ENCODE data around the gene PPOX. TPM values are rescaled to one million over a fixed set of nuclear protein-coding genes. Genes with fewer than 3 reads are reported as not detected.

The PPOX gene
- 10 to 100 TPM; 38.3 to 85.4 (median 69.2) TPM for total RNA-seq
- 41.3 TPM for total RNA-seq (2013)
- total RNA-seq, result 4.6 to 54.2 (median 24.1) reads per million in 29 experiments

GRCh38 chr1:161165742-161166668 is at the start of gene PPOX:
PPOX (plus strand) TSS chr1:161166426; CDS start chr1:161166848, 422 bp downstream.
- peaks cover 16 to 45% of the 10 kb centered on the region in 2 donors for H3K36me3 ChIP-seq (ENCODE audit: control insufficient read depth in 2 of 2, extremely low read depth in 1 of 2, insufficient read depth in 1 of 2, low read length in 1 of 2)
- POLR2A ChIA-PET, result interaction anchor here (0.5 to 2.2 kb wide), 19 partner anchors 9 to 897 kb away, joined by 3 to 18 read pairs (median 4); partner anchors contain the start of genes B4GALT3 (in 2 of the 2), UFC1 (in 2 of the 2), NDUFS2 (in 1 of the 2) and USF1 (in 1 of the 2)
- H3K4me1 Mint-ChIP-seq, result peaks cover 51 to 61% (median 61%) of the 10 kb centered on the region in 3 donors

GRCh38 chr1:161117759-161118581 is 48.3 kb upstream of the PPOX start, which contains the start of the genes NIT1 and PFDN2:
NIT1 (plus strand) TSS chr1:161118105; CDS start chr1:161118177, 72 bp downstream.
PFDN2 (minus strand) TSS chr1:161118037; CDS start chr1:161118026, 11 bp downstream.
- peaks cover 11 to 42% of the 10 kb centered on the region in 2 donors for H3K36me3 ChIP-seq (ENCODE audit: control insufficient read depth in 2 of 2, extremely low read depth in 1 of 2, insufficient read depth in 1 of 2, low read length in 1 of 2)
- DNase-seq, result peak; percentile 64 to 92 (median 79)
- H3K4me1 ChIP-seq (ENCODE audit: control insufficient read depth in 1 of 2, extremely low read depth in 1 of 2, insufficient read depth in 2 of 2, low read length in 2 of 2), result peaks cover 22 to 42% of the 10 kb centered on the region in 2 experiments
- peak within 1 kb of the TSS; percentile 89 to 96 (median 92) for H3K4me3 Mint-ChIP-seq
- ChIA-PET CTCF (interaction anchor here in 1 of 2 donors (0.6 to 1.5 kb wide), 7 partner anchors 15 to 108 kb away, joined by 3 to 8 read pairs (median 3); partner anchors contain the start of genes DEDD, PPOX and TOMM40L), POLR2A (interaction anchor here (0.6 to 2.1 kb wide), 9 partner anchors 14 to 411 kb away, joined by 3 to 11 read pairs (median 5); partner anchors contain the start of gene DEDD (in 1 of the 2))
- H3K27me3 ChIP-seq (replicated peaks in 1 of 2; ENCODE audit: control insufficient read depth in 2 of 2, extremely low read depth in 1 of 2, insufficient read depth in 2 of 2, low read length in 1 of 2), result no peaks in the 10 kb centered on the region
- peak within 1 kb of the TSS; percentile 90 to 100 for H3K4me3 ChIP-seq (ENCODE audit: control insufficient read depth in 1 of 2, extremely low read depth in 1 of 2, low read length in 1 of 2)
- 0% methylated on average over 52 of the region's 58 CpGs for WGBS (ENCODE audit: insufficient coverage)
- ATAC-seq (replicated peaks in 1 of 4), result peak; percentile 86 to 89 (median 88)
- no peaks in the 10 kb centered on the region for H3K9me3 Mint-ChIP-seq
- H3K4me1 Mint-ChIP-seq, result peaks cover 61 to 76% (median 76%) of the 10 kb centered on the region in 3 donors
- peak within 1 kb of the TSS; percentile 91 to 93 for H3K27ac Mint-ChIP-seq
- peak within 1 kb of the TSS; percentile 89 for H3K27ac ChIP-seq (ENCODE audit: low read length)
- no peaks in the 10 kb centered on the region for H3K9me3 ChIP-seq
- H3K27me3 Mint-ChIP-seq, result no peaks in the 10 kb centered on the region
- peaks cover 31% of the 10 kb centered on the region for H3K36me3 Mint-ChIP-seq

More at GRCh38 chr1:161165742-161166668, at the start of gene PPOX:
- peak within 1 kb of the TSS; percentile 87 to 88 for H3K4me3 ChIP-seq (ENCODE audit: control insufficient read depth in 1 of 2, extremely low read depth in 1 of 2, low read length in 1 of 2)
- H3K4me3 Mint-ChIP-seq, result peak within 1 kb of the TSS; percentile 72 to 88 (median 87)
- H3K36me3 Mint-ChIP-seq, result peaks cover 10% of the 10 kb centered on the region
- no peaks in the 10 kb centered on the region for H3K27me3 Mint-ChIP-seq
- peak within 1 kb of the TSS; percentile 97 for H3K27ac ChIP-seq (ENCODE audit: low read length)
- ATAC-seq (replicated peaks in 1 of 4) (peak; percentile 91 to 95 (median 94)), DNase-seq (peak; percentile 73 to 96 (median 91))
- H3K9me3 Mint-ChIP-seq, result no peaks in the 10 kb centered on the region
- WGBS (ENCODE audit: insufficient coverage), result under 1% methylated on average over 53 of the region's 54 CpGs
- CTCF ChIA-PET, result interaction anchor here (0.6 to 2.4 kb wide), 20 partner anchors 8 to 583 kb away, joined by 3 to 29 read pairs (median 4); partner anchors contain the start of genes DEDD (in 2 of the 2), B4GALT3 (in 1 of the 2), DUSP12 (in 1 of the 2) and F11R (in 1 of the 2)
- H3K9me3 ChIP-seq, result no peaks in the 10 kb centered on the region
- H3K27ac Mint-ChIP-seq, result peak within 1 kb of the TSS; percentile 96 to 99
- H3K4me1 ChIP-seq (ENCODE audit: control insufficient read depth in 1 of 2, extremely low read depth in 1 of 2, insufficient read depth in 2 of 2, low read length in 2 of 2), result peaks cover 7 to 39% of the 10 kb centered on the region in 2 experiments
- H3K27me3 ChIP-seq (replicated peaks in 1 of 2; ENCODE audit: control insufficient read depth in 2 of 2, extremely low read depth in 1 of 2, insufficient read depth in 2 of 2, low read length in 1 of 2), result no peaks in the 10 kb centered on the region

- peaks cover 40% of the 10 kb centered on the region for H3K36me3 Mint-ChIP-seq
- no peaks in the 10 kb centered on the region for H3K9me3 ChIP-seq
- DNase-seq (peak in 33 of 35 experiments; percentile 22 to 83 (median 57)), ATAC-seq (replicated peaks in 1 of 4) (peak; percentile 43 to 57 (median 46))
- H3K4me3 Mint-ChIP-seq, result peak overlapping the region; percentile 89 to 96 (median 92)
- H3K27ac ChIP-seq (ENCODE audit: low read length), result peak overlapping the region; percentile 89
- no peak overlapping the region for H3K4me3 ChIP-seq (ENCODE audit: control insufficient read depth in 1 of 2, extremely low read depth in 1 of 2, low read length in 1 of 2)
- no peaks in the 10 kb centered on the region for H3K9me3 Mint-ChIP-seq
- H3K4me1 ChIP-seq (ENCODE audit: control insufficient read depth in 1 of 2, extremely low read depth in 1 of 2, insufficient read depth in 2 of 2, low read length in 2 of 2), result peaks cover 20 to 42% of the 10 kb centered on the region in 2 experiments
- peaks cover 15 to 51% of the 10 kb centered on the region in 2 donors for H3K36me3 ChIP-seq (ENCODE audit: control insufficient read depth in 2 of 2, extremely low read depth in 1 of 2, insufficient read depth in 1 of 2, low read length in 1 of 2)
- H3K27ac Mint-ChIP-seq, result peak overlapping the region; percentile 91 to 93
- CTCF ChIA-PET, result no interaction called here
- H3K27me3 ChIP-seq (replicated peaks in 1 of 2; ENCODE audit: control insufficient read depth in 2 of 2, extremely low read depth in 1 of 2, insufficient read depth in 2 of 2, low read length in 1 of 2), result no peaks in the 10 kb centered on the region
- no peaks in the 10 kb centered on the region for H3K27me3 Mint-ChIP-seq
- POLR2A ChIA-PET, result interaction anchor here in 1 of 2 donors (0.6 kb wide), 1 partner anchor 46 kb away, joined by 3 read pairs; no protein-coding TSS in a partner anchor
- WGBS (ENCODE audit: insufficient coverage), result 62% methylated on average over 7 of the region's 10 CpGs
- peaks cover 51 to 63% (median 62%) of the 10 kb centered on the region in 3 donors for H3K4me1 Mint-ChIP-seq
Measured at GRCh38 chr1:161119092-161119903, 46.9 kb upstream of the PPOX start.

- peaks cover 23 to 58% of the 10 kb centered on the region in 2 donors for H3K36me3 ChIP-seq (ENCODE audit: control insufficient read depth in 2 of 2, extremely low read depth in 1 of 2, insufficient read depth in 1 of 2, low read length in 1 of 2)
- no peak overlapping the region for H3K4me3 Mint-ChIP-seq
- no peaks in the 10 kb centered on the region for H3K9me3 Mint-ChIP-seq
- ATAC-seq (replicated peaks in 1 of 4), result no peak
- WGBS (ENCODE audit: insufficient coverage), result no CpG with 5 or more reads among the region's 3 CpGs
- DNase-seq, result no peak
- H3K9me3 ChIP-seq, result no peaks in the 10 kb centered on the region
- H3K4me1 Mint-ChIP-seq, result peaks cover 43 to 50% (median 45%) of the 10 kb centered on the region in 3 donors
- no peak overlapping the region for H3K4me3 ChIP-seq (ENCODE audit: control insufficient read depth in 1 of 2, extremely low read depth in 1 of 2, low read length in 1 of 2)
- no peak overlapping the region for H3K27ac ChIP-seq (ENCODE audit: low read length)
- H3K27me3 ChIP-seq (replicated peaks in 1 of 2; ENCODE audit: control insufficient read depth in 2 of 2, extremely low read depth in 1 of 2, insufficient read depth in 2 of 2, low read length in 1 of 2), result no peaks in the 10 kb centered on the region
- peak overlapping the region in 1 of 2 donors; percentile 16 for H3K27ac Mint-ChIP-seq
- POLR2A ChIA-PET, result interaction anchor here (0.5 to 0.6 kb wide), 3 partner anchors 164 to 1043 kb away, joined by 4 to 5 read pairs (median 4); no protein-coding TSS in a partner anchor
- H3K4me1 ChIP-seq (ENCODE audit: control insufficient read depth in 1 of 2, extremely low read depth in 1 of 2, insufficient read depth in 2 of 2, low read length in 2 of 2), result peaks cover 20 to 32% of the 10 kb centered on the region in 2 experiments
- peaks cover 43% of the 10 kb centered on the region for H3K36me3 Mint-ChIP-seq
- CTCF ChIA-PET, result interaction anchor here (0.6 to 1.2 kb wide), 8 partner anchors 10 to 348 kb away, joined by 3 to 6 read pairs (median 3); partner anchors contain the start of gene DEDD (in 1 of the 2)
- no peaks in the 10 kb centered on the region for H3K27me3 Mint-ChIP-seq
Measured at GRCh38 chr1:161121042-161121650, 45.1 kb upstream of the PPOX start.

- DNase-seq, result no peak
- H3K27me3 ChIP-seq (replicated peaks in 1 of 2; ENCODE audit: control insufficient read depth in 2 of 2, extremely low read depth in 1 of 2, insufficient read depth in 2 of 2, low read length in 1 of 2), result no peaks in the 10 kb centered on the region
- H3K4me3 ChIP-seq (ENCODE audit: control insufficient read depth in 1 of 2, extremely low read depth in 1 of 2, low read length in 1 of 2), result no peak overlapping the region
- Mint-ChIP-seq H3K27me3 (no peaks in the 10 kb centered on the region), H3K4me1 (peaks cover 42 to 47% (median 43%) of the 10 kb centered on the region in 3 donors), H3K9me3 (no peaks in the 10 kb centered on the region), H3K36me3 (peaks cover 48% of the 10 kb centered on the region), H3K27ac (peak overlapping the region in 1 of 2 donors; percentile 16), H3K4me3 (no peak overlapping the region)
- ATAC-seq (replicated peaks in 1 of 4), result no peak
- H3K4me1 ChIP-seq (ENCODE audit: control insufficient read depth in 1 of 2, extremely low read depth in 1 of 2, insufficient read depth in 2 of 2, low read length in 2 of 2), result peaks cover 18 to 25% of the 10 kb centered on the region in 2 experiments
- no peaks in the 10 kb centered on the region for H3K9me3 ChIP-seq
- H3K27ac ChIP-seq (ENCODE audit: low read length), result no peak overlapping the region
- POLR2A ChIA-PET, result no interaction called here
- peaks cover 23 to 62% of the 10 kb centered on the region in 2 donors for H3K36me3 ChIP-seq (ENCODE audit: control insufficient read depth in 2 of 2, extremely low read depth in 1 of 2, insufficient read depth in 1 of 2, low read length in 1 of 2)
- WGBS (ENCODE audit: insufficient coverage), result 86% methylated on average over 2 of the region's 4 CpGs
- CTCF ChIA-PET, result interaction anchor here (0.7 to 1.2 kb wide), 5 partner anchors 10 to 348 kb away, joined by 3 to 6 read pairs (median 3); partner anchors contain the start of gene DEDD (in 1 of the 2)
Measured at GRCh38 chr1:161121834-161122233, 44.4 kb upstream of the PPOX start.
